CD14-positive monocyte (primary cell): ENCODE results near the gene NQO2. TPM values are rescaled to one million over a fixed set of nuclear protein-coding genes. Genes with fewer than 3 reads are reported as not detected.
A peak's percentile ranks its signal among the peaks of the same experiment; 100 is the strongest.

Experiments
- DNase-seq, 3 donors: peaks; one replicate each; pipeline ENCODE4 v3.0.0-alpha.2; 2011 to 2022
- H2AFZ ChIP-seq: 2 replicates; pipeline ENCODE4 v1.6.0; 2012; ENCODE audit warnings: mild to moderate bottlenecking, low read depth, low read length, inconsistent platforms; ENCODE audit not compliant: insufficient read depth, poor library complexity, severe bottlenecking
- H3K27ac ChIP-seq, 2 donors: 1 replicate in 1 of 2; 2 replicates in 1 of 2; pipeline ENCODE4 v1.5.1; 2012 to 2013; ENCODE audit warnings: low read length in 2 of 2, control low read depth in 1 of 2, inconsistent platforms in 1 of 2, low read depth in 1 of 2, mild to moderate bottlenecking in 1 of 2
- H3K27me3 ChIP-seq, 2 donors: one replicate each; pipeline versions ENCODE4 v1.6.0 to v1.6.1; 2011 to 2013; ENCODE audit warnings: low read length in 2 of 2; ENCODE audit not compliant: control insufficient read depth in 2 of 2, insufficient read depth in 2 of 2
- H3K36me3 ChIP-seq, 2 donors: replicated peaks in 1 of 2; 1 replicate in 1 of 2; 2 replicates in 1 of 2; pipeline versions ENCODE4 v1.5.1 to v1.6.1; 2012 to 2013; ENCODE audit warnings: low read length in 2 of 2, control low read depth in 1 of 2, inconsistent platforms in 1 of 2, mild to moderate bottlenecking in 1 of 2; ENCODE audit not compliant: insufficient read depth in 2 of 2, control insufficient read depth in 1 of 2
- H3K4me1 ChIP-seq, 2 donors: 1 replicate in 1 of 2; 2 replicates in 1 of 2; pipeline versions ENCODE4 v1.5.1 to v1.6.1; 2012 to 2013; ENCODE audit warnings: low read length in 2 of 2, control low read depth in 1 of 2, inconsistent platforms in 1 of 2, mild to moderate bottlenecking in 1 of 2, moderate library complexity in 1 of 2; ENCODE audit not compliant: insufficient read depth in 2 of 2, control insufficient read depth in 1 of 2
- H3K4me2 ChIP-seq: replicated peaks from 2 replicates; pipeline ENCODE3; 2012; ENCODE audit warnings: low read length, moderate library complexity, mild to moderate bottlenecking; ENCODE audit not compliant: poor library complexity, severe bottlenecking; ENCODE audit errors: extremely low read depth
- H3K4me3 ChIP-seq, 3 experiments: fragments of 200-600 bp in 1 of 3; sonication (generic) in 1 of 3; replicated peaks in 1 of 3; 1 replicate in 2 of 3; 2 replicates in 1 of 3; pipeline ENCODE4 v1.5.1; 2011 to 2013; ENCODE audit warnings: low read length in 3 of 3, mild to moderate bottlenecking in 3 of 3, control low read depth in 2 of 3, low read depth in 2 of 3, inconsistent platforms in 1 of 3, moderate library complexity in 1 of 3
- H3K79me2 ChIP-seq: 2 replicates; pipeline ENCODE4 v1.6.0; 2012; ENCODE audit warnings: mild to moderate bottlenecking, control low read depth, inconsistent platforms, low read length, moderate library complexity; ENCODE audit not compliant: insufficient read depth
- H3K9ac ChIP-seq: 2 replicates; pipeline ENCODE4 v1.6.0; 2017; ENCODE audit warnings: low read length, mild to moderate bottlenecking; ENCODE audit not compliant: insufficient read depth, poor library complexity, severe bottlenecking
- H3K9me3 ChIP-seq, 2 donors: replicated peaks in 1 of 2; 1 replicate in 1 of 2; 2 replicates in 1 of 2; pipeline versions ENCODE4 v1.5.1 to v1.6.1; 2012 to 2013; ENCODE audit warnings: low read length in 2 of 2, control low read depth in 1 of 2; ENCODE audit not compliant: control insufficient read depth in 1 of 2, insufficient read depth in 1 of 2
- H4K20me1 ChIP-seq: 2 replicates; pipeline ENCODE4 v1.6.0; 2012; ENCODE audit warnings: mild to moderate bottlenecking, low read length, control low read depth, moderate library complexity; ENCODE audit not compliant: insufficient read depth
- H3K27ac Mint-ChIP-seq, 7 donors: one replicate each; pipeline ENCODE4 v1.8.0; 2020; ENCODE audit warnings: mild to moderate bottlenecking in 7 of 7, mixed read lengths in 7 of 7, moderate library complexity in 6 of 7, inconsistent platforms in 2 of 7
- H3K27me3 Mint-ChIP-seq, 3 donors: one replicate each; pipeline ENCODE4 v1.8.0; 2021 to 2022; ENCODE audit warnings: low read depth in 3 of 3, mild to moderate bottlenecking in 3 of 3, mixed read lengths in 3 of 3, moderate library complexity in 3 of 3, inconsistent platforms in 1 of 3
- H3K36me3 Mint-ChIP-seq, 2 donors: one replicate each; pipeline ENCODE4 v1.8.0; 2020; ENCODE audit warnings: mixed read lengths in 2 of 2, inconsistent platforms in 1 of 2, mild to moderate bottlenecking in 1 of 2
- H3K4me1 Mint-ChIP-seq: one replicate; pipeline ENCODE4 v1.8.0; 2020; ENCODE audit warnings: mild to moderate bottlenecking, mixed read lengths
- H3K4me3 Mint-ChIP-seq, 2 donors: one replicate each; pipeline ENCODE4 v1.8.0; 2020; ENCODE audit warnings: mild to moderate bottlenecking in 2 of 2, mixed read lengths in 2 of 2, moderate library complexity in 1 of 2
- H3K9me3 Mint-ChIP-seq, 7 donors: one replicate each; pipeline ENCODE4 v1.8.0; 2020 to 2022; ENCODE audit warnings: mixed read lengths in 7 of 7, mild to moderate bottlenecking in 6 of 7, moderate library complexity in 6 of 7, inconsistent platforms in 2 of 7
- WGBS: methylation state at CpG from one replicate; pipeline ENCODE4 v1.1.5; 2013; ENCODE audit warnings: missing lambda C conversion rate; ENCODE audit not compliant: insufficient coverage; 5-methylcytosine and 5-hydroxymethylcytosine counted together
- intact Hi-C, 2 donors: fragments of 100-400 bp; cut with micrococcal nuclease; formaldehyde crosslinking; loops; one replicate each; pipeline versions ENCODE4 v1.15.0 to v1.15.1; 2023
- polyA plus RNA-seq, 3 donors: library from polyadenylated mRNA; depleted of rRNA in 1 of 3; unstranded in 2 of 3; stranded (reverse) in 1 of 3; fragments of 300-500 nt in 2 of 3; fragments of >200 nt in 1 of 3; fragmentation: Illumina TruSeq in 2 of 3; gene quantifications; 1 replicate in 2 of 3; 2 replicates in 1 of 3; pipeline ENCODE4 v1.2.3, GENCODE V29; 2012 to 2021
- TF ChIP-seq, protein P1 (sequence below): fragments of 200-600 bp; IDR thresholded peaks from one replicate; pipeline ENCODE4 v1.8.0; 2022; ENCODE audit warnings: antibody characterized with exemption, mild to moderate bottlenecking

Gene NQO2
- polyA plus RNA-seq, 3 donors = 30.0 to 281 (median 146) TPM

GRCh38 chr6:3017304-3017703, 17.6 kb downstream of the NQO2 start:
- peaks cover 46 to 57% of the 10 kb centered on the region in 2 donors for H3K4me1 ChIP-seq
- H3K4me2 ChIP-seq = no peak overlapping the region
- Mint-ChIP-seq H3K27ac (peak overlapping the region in 2 of 7 donors; percentile 35 to 41), H3K27me3 (peaks cover 0 to 7% (median 2%) of the 10 kb centered on the region in 3 donors), H3K9me3 (peaks cover 3 to 11% (median 9%) of the 10 kb centered on the region in 7 donors), H3K4me3 (no peak overlapping the region), H3K4me1 (peaks cover 45% of the 10 kb centered on the region), H3K36me3 (peaks cover 60 to 75% of the 10 kb centered on the region in 2 donors)
- no peak overlapping the region for H3K27ac ChIP-seq
- TF ChIP-seq, protein P1, sequence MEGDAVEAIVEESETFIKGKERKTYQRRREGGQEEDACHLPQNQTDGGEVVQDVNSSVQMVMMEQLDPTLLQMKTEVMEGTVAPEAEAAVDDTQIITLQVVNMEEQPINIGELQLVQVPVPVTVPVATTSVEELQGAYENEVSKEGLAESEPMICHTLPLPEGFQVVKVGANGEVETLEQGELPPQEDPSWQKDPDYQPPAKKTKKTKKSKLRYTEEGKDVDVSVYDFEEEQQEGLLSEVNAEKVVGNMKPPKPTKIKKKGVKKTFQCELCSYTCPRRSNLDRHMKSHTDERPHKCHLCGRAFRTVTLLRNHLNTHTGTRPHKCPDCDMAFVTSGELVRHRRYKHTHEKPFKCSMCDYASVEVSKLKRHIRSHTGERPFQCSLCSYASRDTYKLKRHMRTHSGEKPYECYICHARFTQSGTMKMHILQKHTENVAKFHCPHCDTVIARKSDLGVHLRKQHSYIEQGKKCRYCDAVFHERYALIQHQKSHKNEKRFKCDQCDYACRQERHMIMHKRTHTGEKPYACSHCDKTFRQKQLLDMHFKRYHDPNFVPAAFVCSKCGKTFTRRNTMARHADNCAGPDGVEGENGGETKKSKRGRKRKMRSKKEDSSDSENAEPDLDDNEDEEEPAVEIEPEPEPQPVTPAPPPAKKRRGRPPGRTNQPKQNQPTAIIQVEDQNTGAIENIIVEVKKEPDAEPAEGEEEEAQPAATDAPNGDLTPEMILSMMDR = no peak
- peaks cover 34% of the 10 kb centered on the region for H3K79me2 ChIP-seq
- H3K4me3 ChIP-seq = no peak overlapping the region
- H2AFZ ChIP-seq = no peak overlapping the region
- intact Hi-C loops = no loop called here
- H3K27me3 ChIP-seq = no peaks in the 10 kb centered on the region
- H3K9ac ChIP-seq = no peak overlapping the region
- no peak for DNase-seq
- peaks cover 32 to 55% of the 10 kb centered on the region in 2 donors for H3K36me3 ChIP-seq
- WGBS = 90% methylated on average over 8 of the region's 9 CpGs
- H4K20me1 ChIP-seq = peaks cover 13% of the 10 kb centered on the region
- H3K9me3 ChIP-seq = peaks cover 2 to 3% of the 10 kb centered on the region in 2 donors

- Histone ChIP-seq H3K4me2 (peak overlapping the region; percentile 30), H3K4me3 (peak overlapping the region in 1 of 3 experiments; percentile 25), H3K79me2 (peaks cover 41% of the 10 kb centered on the region), H3K36me3 (peaks cover 32 to 51% of the 10 kb centered on the region in 2 donors), H3K27ac (peak overlapping the region; percentile 67 to 68), H3K27me3 (no peaks in the 10 kb centered on the region), H2AFZ (no peak overlapping the region), H3K4me1 (peaks cover 50 to 61% of the 10 kb centered on the region in 2 donors), H3K9ac (no peak overlapping the region), H3K9me3 (no peaks in the 10 kb centered on the region), H4K20me1 (peaks cover 14% of the 10 kb centered on the region)
- H3K9me3 Mint-ChIP-seq = no peaks in the 10 kb centered on the region
- intact Hi-C loops = no loop called here
- peaks cover 43% of the 10 kb centered on the region for H3K4me1 Mint-ChIP-seq
- TF ChIP-seq, protein P1 = no peak
- no CpG with 5 or more reads among the region's 1 CpG for WGBS
- peak overlapping the region; percentile 68 to 87 (median 78) for H3K27ac Mint-ChIP-seq
- peaks cover 0 to 3% (median 2%) of the 10 kb centered on the region in 3 donors for H3K27me3 Mint-ChIP-seq
- H3K4me3 Mint-ChIP-seq = no peak overlapping the region
- peaks cover 52 to 64% of the 10 kb centered on the region in 2 donors for H3K36me3 Mint-ChIP-seq
- DNase-seq = no peak
Measured at GRCh38 chr6:3019065-3019464, 19.4 kb downstream of the NQO2 start.
